Measurements from ENCODE around the gene E2F3. TPM values are rescaled to one million over a fixed set of nuclear protein-coding genes. Genes with fewer than 3 reads are reported as not detected.

Gene E2F3
- total RNA-seq, 1 donor from 2014 or later: 16.8 TPM

DNA sequence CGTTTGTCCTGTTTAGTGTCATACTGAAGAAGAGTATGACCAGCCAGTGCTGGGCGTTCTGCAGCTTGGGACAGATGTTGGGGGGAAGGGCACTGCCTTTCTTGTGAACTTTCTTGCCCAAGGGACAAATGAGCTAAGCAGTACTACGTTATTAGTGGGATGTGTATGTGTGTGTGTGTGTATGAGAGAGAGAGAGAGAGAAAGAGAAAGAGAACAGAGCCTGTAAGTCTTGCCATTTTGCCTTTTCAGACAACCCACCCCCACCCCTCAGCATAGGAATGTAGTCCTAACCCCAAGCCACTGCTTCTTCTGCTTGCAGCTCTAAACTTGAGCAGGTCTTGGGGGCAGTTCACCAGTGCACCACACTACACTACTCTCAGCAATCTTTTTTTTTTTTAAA, 45.5 kb downstream of the E2F3 start:
- DNase-seq (ENCODE audit: low spot score): no peak
- Mint-ChIP-seq H3K36me3 (ENCODE audit: low read depth) (no peaks in the 10 kb centered on the region), H3K9me3 (ENCODE audit: low read depth) (peaks cover 2% of the 10 kb centered on the region), H3K27me3 (ENCODE audit: low read depth) (no peaks in the 10 kb centered on the region), H3K27ac (ENCODE audit: unreplicated experiment) (no peak overlapping the region), H3K4me1 (ENCODE audit: low read depth) (peaks cover 15% of the 10 kb centered on the region), H3K4me3 (ENCODE audit: unreplicated experiment) (no peak overlapping the region)
- TF ChIP-seq CTCF (IDR thresholded peaks at IDR 0.05): no peak

DNA sequence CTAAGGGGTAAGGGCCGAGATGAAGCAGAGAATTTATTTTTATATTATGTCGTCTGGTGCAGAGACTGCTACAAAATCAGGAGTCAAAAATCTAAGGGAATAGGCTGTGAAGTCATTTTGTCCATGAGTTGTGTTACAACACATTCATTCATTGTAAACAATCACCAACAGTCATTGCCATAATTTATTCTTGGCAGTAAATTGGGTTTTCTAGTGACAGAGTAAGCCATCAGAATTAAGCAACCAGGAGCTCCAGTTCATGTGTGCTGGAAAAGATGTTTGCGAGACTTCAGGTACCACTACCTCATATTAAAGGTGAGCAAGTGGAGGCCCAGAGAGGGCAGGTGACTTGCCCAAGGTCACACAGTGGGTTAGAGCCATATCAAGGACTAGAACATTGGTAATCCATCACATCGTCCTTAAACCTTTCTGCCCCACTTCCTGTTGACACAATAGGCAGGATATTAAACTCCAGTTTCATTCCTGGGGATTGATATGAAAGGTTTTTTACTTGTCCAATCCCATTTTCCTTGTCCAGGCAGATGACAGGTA, 46.0 kb downstream of the E2F3 start:
- peaks cover 15% of the 10 kb centered on the region for H3K4me1 Mint-ChIP-seq (ENCODE audit: low read depth)
- no peaks in the 10 kb centered on the region for H3K27me3 Mint-ChIP-seq (ENCODE audit: low read depth)
- peaks cover 2% of the 10 kb centered on the region for H3K9me3 Mint-ChIP-seq (ENCODE audit: low read depth)
- no peak overlapping the region for H3K27ac Mint-ChIP-seq (ENCODE audit: unreplicated experiment)
- TF ChIP-seq CTCF (IDR thresholded peaks at IDR 0.05): no peak
- no peaks in the 10 kb centered on the region for H3K36me3 Mint-ChIP-seq (ENCODE audit: low read depth)
- no peak overlapping the region for H3K4me3 Mint-ChIP-seq (ENCODE audit: unreplicated experiment)
- no peak for DNase-seq (ENCODE audit: low spot score)

DNA sequence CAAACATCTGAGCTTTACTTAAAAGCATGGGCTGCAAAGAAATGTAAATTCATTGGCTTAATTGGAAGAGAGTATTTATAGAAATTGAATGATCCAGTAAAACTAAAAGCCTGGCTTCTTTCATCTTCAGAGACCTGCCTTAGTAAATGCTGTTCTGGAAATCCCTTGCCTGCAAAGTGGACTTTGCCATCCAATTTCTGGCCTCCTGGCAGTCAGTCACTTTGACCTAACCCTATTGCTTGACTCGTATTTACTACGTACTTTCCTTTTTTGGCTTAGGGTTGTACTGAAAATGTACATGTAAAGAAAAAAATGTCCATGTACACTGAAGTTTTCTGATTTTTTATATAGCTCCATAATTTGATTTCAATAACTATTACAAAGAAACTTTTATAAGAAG, 47.1 kb downstream of the E2F3 start:
- no peak for TF ChIP-seq CTCF (IDR thresholded peaks at IDR 0.05)
- H3K4me3 Mint-ChIP-seq (ENCODE audit: unreplicated experiment): no peak overlapping the region

DNA sequence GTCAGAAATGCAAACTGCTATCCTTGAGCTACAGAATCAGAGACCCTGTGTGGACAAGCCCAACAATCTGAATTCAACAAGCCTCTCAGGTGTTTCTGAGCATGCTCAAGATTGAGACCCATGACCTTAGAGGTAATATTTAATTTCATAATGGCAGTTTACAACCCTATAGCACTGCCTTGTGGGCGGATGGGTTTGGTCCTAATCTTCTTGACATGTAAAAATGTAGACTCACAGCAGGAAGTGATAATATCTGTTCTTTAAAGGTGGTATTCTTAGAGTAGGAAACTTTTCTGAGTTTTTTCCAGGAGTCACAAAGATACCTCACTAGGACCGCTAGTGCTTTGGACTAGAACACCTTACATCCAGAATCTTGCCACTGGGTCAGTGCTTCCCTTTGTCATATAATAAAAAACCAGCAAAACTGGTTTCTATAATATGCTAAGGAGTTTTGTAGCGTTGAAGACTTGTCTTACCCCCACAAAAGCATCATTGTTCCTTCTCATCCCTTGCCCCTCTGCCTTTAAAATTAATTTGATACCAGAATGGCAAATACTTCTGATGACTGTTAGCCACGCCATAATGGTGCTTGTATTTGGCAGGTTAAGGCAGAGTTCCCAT, 52.6 kb downstream of the E2F3 start:
- Mint-ChIP-seq H3K36me3 (ENCODE audit: low read depth) (no peaks in the 10 kb centered on the region), H3K27me3 (ENCODE audit: low read depth) (no peaks in the 10 kb centered on the region), H3K9me3 (ENCODE audit: low read depth) (peaks cover 5% of the 10 kb centered on the region), H3K27ac (ENCODE audit: unreplicated experiment) (no peak overlapping the region), H3K4me1 (ENCODE audit: low read depth) (peaks cover 17% of the 10 kb centered on the region), H3K4me3 (ENCODE audit: unreplicated experiment) (no peak overlapping the region)
- TF ChIP-seq CTCF (IDR thresholded peaks at IDR 0.05): no peak
- no peak for DNase-seq (ENCODE audit: low spot score)

More for the DNA sequence above, 47.1 kb downstream of the E2F3 start:
- no peak overlapping the region for H3K27ac Mint-ChIP-seq (ENCODE audit: unreplicated experiment)
- no peaks in the 10 kb centered on the region for H3K36me3 Mint-ChIP-seq (ENCODE audit: low read depth)
- H3K9me3 Mint-ChIP-seq (ENCODE audit: low read depth): peaks cover 5% of the 10 kb centered on the region
- no peak for DNase-seq (ENCODE audit: low spot score)
- H3K4me1 Mint-ChIP-seq (ENCODE audit: low read depth): peaks cover 15% of the 10 kb centered on the region
- H3K27me3 Mint-ChIP-seq (ENCODE audit: low read depth): no peaks in the 10 kb centered on the region

DNA sequence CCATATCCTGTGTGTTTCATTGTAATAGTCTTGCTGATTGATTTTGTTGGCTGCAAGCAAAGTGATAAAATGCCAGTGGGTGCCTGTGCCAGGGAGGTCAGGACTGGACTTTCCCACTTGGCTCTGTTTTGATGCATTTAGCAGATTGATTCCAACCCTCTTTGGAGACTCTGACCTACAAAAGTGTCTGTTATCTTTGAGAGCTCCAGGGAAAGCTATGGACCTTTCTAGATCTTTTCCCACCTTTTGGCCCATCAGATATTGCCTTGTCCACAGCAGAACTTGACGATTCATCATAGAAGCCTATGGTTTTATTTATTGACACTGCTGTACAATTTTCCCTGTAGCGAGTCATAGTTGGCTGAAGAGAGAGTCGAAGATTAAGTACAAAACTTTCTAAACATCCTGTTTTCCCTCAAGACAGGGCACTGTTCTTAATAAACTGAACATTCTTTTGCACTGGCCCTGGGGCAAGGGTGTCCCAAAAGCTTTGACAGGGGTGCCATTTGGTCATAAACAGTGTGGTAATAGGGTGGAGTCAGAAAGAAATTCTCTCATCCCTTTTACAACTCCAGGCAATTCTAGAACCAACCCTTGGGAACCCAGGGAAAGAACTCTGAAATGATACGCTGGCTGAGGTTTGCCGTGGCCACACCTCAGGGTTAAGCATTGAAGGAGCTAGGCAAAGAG, 53.7 kb downstream of the E2F3 start:
- H3K27ac Mint-ChIP-seq (ENCODE audit: unreplicated experiment): no peak overlapping the region
- no peaks in the 10 kb centered on the region for H3K36me3 Mint-ChIP-seq (ENCODE audit: low read depth)
- no peak for DNase-seq (ENCODE audit: low spot score)
- peaks cover 4% of the 10 kb centered on the region for H3K9me3 Mint-ChIP-seq (ENCODE audit: low read depth)
- peaks cover 17% of the 10 kb centered on the region for H3K4me1 Mint-ChIP-seq (ENCODE audit: low read depth)
- no peaks in the 10 kb centered on the region for H3K27me3 Mint-ChIP-seq (ENCODE audit: low read depth)
- H3K4me3 Mint-ChIP-seq (ENCODE audit: unreplicated experiment): no peak overlapping the region
- TF ChIP-seq CTCF (IDR thresholded peaks at IDR 0.05): no peak

Measured in chondrocyte (in vitro differentiated cells).